HCT116 (cell line): ENCODE measurements around the gene TMTC2. TPM values are rescaled to one million over a fixed set of nuclear protein-coding genes. Genes with fewer than 3 reads are reported as not detected.

Experiments used
- ATAC-seq: fragments of 200-7000 bp; cut with Tn5 transposase; 2 replicates; pipeline ENCODE4 v1.9.1; 2020; ENCODE audit warnings: mild to moderate bottlenecking, moderate library complexity
- BruUV-seq: library from RNA; stranded (reverse); fragments of 400-500 nt; replicated peaks from 2 replicates; lab custom pipeline; 2021; lab: Mats Ljungman, UMichigan
- CTCF ChIA-PET: fragments of 300-600 bp; sonication (Branson Sonifier 250); formaldehyde crosslinking; loops from one replicate; lab custom pipeline; 2021; ENCODE audit warnings: antibody characterized with exemption; lab: Charles Lee
- POLR2A ChIA-PET: fragments of 300-600, 350-600 bp; sonication (Branson Sonifier 250); formaldehyde crosslinking; loops from one replicate; lab custom pipeline; 2021; ENCODE audit warnings: antibody characterized with exemption; lab: Charles Lee
- RAD21 ChIA-PET, 2 experiments: fragments of 300-600 bp; sonication (Branson Sonifier 250); formaldehyde crosslinking; loops; one replicate each; lab custom pipeline; 2023; ENCODE audit warnings: low total read pairs in 2 of 2; ENCODE audit not compliant: uncharacterized antibody in 2 of 2, unreplicated experiment in 2 of 2, low non-redundant PET in 1 of 2; lab: Charles Lee
- DNase-seq: peaks from one replicate; pipeline ENCODE4 v3.0.0-alpha.2; 2010; ENCODE audit warnings: low read depth, low spot score
- H2AFZ ChIP-seq: fragments of 200-600 bp; shearing (Covaris generic), sonication (generic); 2 replicates; pipeline ENCODE4 v1.6.1; 2017; ENCODE audit warnings: low read depth, mixed run types, mixed read lengths, antibody characterized with exemption, low read length; ENCODE audit not compliant: poor library complexity, severe bottlenecking
- H3K27ac ChIP-seq: 2 replicates; pipeline ENCODE4 v1.5.1; 2012; ENCODE audit warnings: low read depth, low read length
- H3K27me3 ChIP-seq: fragments of 200-600 bp; sonication (generic); 2 replicates; pipeline ENCODE4 v1.6.1; 2016; ENCODE audit warnings: mixed run types, low read length, mixed read lengths; ENCODE audit not compliant: insufficient read depth
- H3K36me3 ChIP-seq, 2 experiments: fragments of 200-500 bp in 1 of 2; fragments of 200-600 bp in 1 of 2; sonication (Bioruptor generic) in 1 of 2; sonication (generic) in 1 of 2; 2 replicates each; pipeline versions ENCODE4 v1.5.1 to v1.6.1; 2014 to 2016; ENCODE audit warnings: low read length in 2 of 2, inconsistent platforms in 1 of 2, mixed read lengths in 1 of 2, mixed run types in 1 of 2; ENCODE audit not compliant: insufficient read depth in 2 of 2, control insufficient read depth in 1 of 2
- H3K4me1 ChIP-seq, 2 experiments: fragments of 200-600 bp in 1 of 2; sonication (generic) in 1 of 2; 2 replicates each; pipeline versions ENCODE4 v1.5.1 to v1.6.1; 2012 to 2017; ENCODE audit warnings: low read length in 2 of 2, inconsistent platforms in 1 of 2, mild to moderate bottlenecking in 1 of 2, mixed read lengths in 1 of 2, mixed run types in 1 of 2, moderate library complexity in 1 of 2; ENCODE audit not compliant: insufficient read depth in 2 of 2, control insufficient read depth in 1 of 2
- H3K4me2 ChIP-seq: fragments of 200-600 bp; sonication (generic); 2 replicates; pipeline ENCODE4 v1.6.1; 2017; ENCODE audit warnings: mixed run types, low read length, mixed read lengths
- H3K4me3 ChIP-seq, 2 experiments: fragments of 200-600 bp in 1 of 2; sonication (generic) in 1 of 2; replicated peaks in 1 of 2; 2 replicates each; pipeline ENCODE4 v1.5.1; 2011 to 2016; ENCODE audit warnings: low read length in 2 of 2, control low read depth in 1 of 2, low read depth in 1 of 2, mild to moderate bottlenecking in 1 of 2, mixed read lengths in 1 of 2, mixed run types in 1 of 2
- H3K79me2 ChIP-seq: fragments of 200-600 bp; sonication (generic); 2 replicates; pipeline ENCODE4 v1.6.1; 2017; ENCODE audit warnings: mild to moderate bottlenecking, mixed run types, low read length, moderate library complexity, mixed read lengths; ENCODE audit not compliant: insufficient read depth
- H3K9ac ChIP-seq: fragments of 200-600 bp; sonication (generic); 2 replicates; pipeline ENCODE4 v1.6.1; 2016; ENCODE audit warnings: low read length, mixed read lengths
- H3K9me2 ChIP-seq: fragments of 200-600 bp; sonication (generic), shearing (Covaris generic); 2 replicates; pipeline ENCODE4 v1.6.1; 2017; ENCODE audit warnings: mixed run types, mild to moderate bottlenecking, moderate library complexity; ENCODE audit not compliant: insufficient read depth
- H3K9me3 ChIP-seq, 2 experiments: fragments of 200-500 bp in 1 of 2; fragments of 200-600 bp in 1 of 2; sonication (Bioruptor generic) in 1 of 2; sonication (generic) in 1 of 2; 2 replicates each; pipeline ENCODE4 v1.6.1; 2014 to 2017; ENCODE audit warnings: low read length in 2 of 2, mixed read lengths in 2 of 2, inconsistent platforms in 1 of 2, low read depth in 1 of 2, mild to moderate bottlenecking in 1 of 2, mixed run types in 1 of 2, moderate library complexity in 1 of 2; ENCODE audit not compliant: control insufficient read depth in 1 of 2, insufficient read depth in 1 of 2
- H4K20me1 ChIP-seq: fragments of 200-600 bp; sonication (generic), shearing (Covaris generic); 2 replicates; pipeline ENCODE4 v1.6.1; 2017; ENCODE audit warnings: mixed run types, mild to moderate bottlenecking, moderate library complexity; ENCODE audit not compliant: insufficient read depth
- CBX3 ChIP-seq: IDR thresholded peaks from 2 replicates; pipeline ENCODE4 v1.6.1; 2012; ENCODE audit warnings: low read depth
- CEBPB ChIP-seq: IDR thresholded peaks from 2 replicates; pipeline ENCODE4 v1.6.1; 2012; ENCODE audit warnings: low read depth
- EGR1 ChIP-seq: IDR thresholded peaks from 2 replicates; pipeline ENCODE4 v1.6.1; 2012; ENCODE audit warnings: low read depth
- ELF1 ChIP-seq: IDR thresholded peaks from 2 replicates; pipeline ENCODE4 v1.6.1; 2012; ENCODE audit warnings: low read depth, borderline replicate concordance
- EZH2phosphoT487 ChIP-seq: fragments of 200-600 bp; IDR thresholded peaks from 2 replicates; pipeline ENCODE4 v1.6.1; 2018; ENCODE audit warnings: antibody characterized with exemption, borderline replicate concordance
- SIN3A ChIP-seq: IDR thresholded peaks from 2 replicates; pipeline ENCODE4 v1.6.1; 2012; ENCODE audit warnings: low read depth
- SP1 ChIP-seq: IDR thresholded peaks from 2 replicates; pipeline ENCODE4 v1.6.1; 2012; ENCODE audit warnings: low read depth
- SRF ChIP-seq: IDR thresholded peaks from 2 replicates; pipeline ENCODE4 v1.6.1; 2012; ENCODE audit warnings: low read depth
- TCF7L2 ChIP-seq: IDR thresholded peaks from 2 replicates; pipeline ENCODE4 v1.7.0; 2011; ENCODE audit warnings: borderline replicate concordance, inconsistent platforms; ENCODE audit not compliant: insufficient read depth, insufficient read length; ENCODE audit errors: extremely low read depth
- ZFX ChIP-seq: fragments of 450-650 bp; IDR thresholded peaks from 2 replicates; pipeline ENCODE4 v1.6.1; 2017
- intact Hi-C: fragments of 100-400 bp; cut with micrococcal nuclease; formaldehyde crosslinking; loops from 2 replicates; pipeline ENCODE4 v1.10.0; 2022
- total RNA-seq: library from RNA; stranded (reverse); gene quantifications from one replicate; pipeline ENCODE4 v1.2.1, GENCODE V29; 2021; ENCODE audit not compliant: unreplicated experiment
- TF ChIP-seq, protein P1 (sequence below), 3 experiments: fragments of 200-600 bp in 1 of 3; sonication (generic) in 1 of 3; IDR thresholded peaks in 2 of 3; conservative IDR thresholded peaks in 1 of 3; 2 replicates each; pipeline ENCODE4 v1.5.1; 2012 to 2017; ENCODE audit warnings: low read depth in 2 of 3, low read length in 2 of 3, antibody characterized with exemption in 1 of 3, borderline replicate concordance in 1 of 3, control low read depth in 1 of 3, mild to moderate bottlenecking in 1 of 3, mixed read lengths in 1 of 3, mixed run types in 1 of 3, moderate library complexity in 1 of 3; ENCODE audit not compliant: insufficient read depth in 1 of 3
- TF ChIP-seq, protein P2 (sequence below): IDR thresholded peaks from 2 replicates; pipeline ENCODE4 v1.6.1; 2012
- TF ChIP-seq, protein P3 (sequence below): IDR thresholded peaks from 2 replicates; pipeline ENCODE4 v1.6.1; 2012; ENCODE audit warnings: low read depth
- TF ChIP-seq, protein P4 (sequence below): IDR thresholded peaks from 2 replicates; pipeline ENCODE4 v1.6.1; 2012

TMTC2 gene
- total RNA-seq, 1 experiment from 2014 or later: 11.5 TPM

DNA sequence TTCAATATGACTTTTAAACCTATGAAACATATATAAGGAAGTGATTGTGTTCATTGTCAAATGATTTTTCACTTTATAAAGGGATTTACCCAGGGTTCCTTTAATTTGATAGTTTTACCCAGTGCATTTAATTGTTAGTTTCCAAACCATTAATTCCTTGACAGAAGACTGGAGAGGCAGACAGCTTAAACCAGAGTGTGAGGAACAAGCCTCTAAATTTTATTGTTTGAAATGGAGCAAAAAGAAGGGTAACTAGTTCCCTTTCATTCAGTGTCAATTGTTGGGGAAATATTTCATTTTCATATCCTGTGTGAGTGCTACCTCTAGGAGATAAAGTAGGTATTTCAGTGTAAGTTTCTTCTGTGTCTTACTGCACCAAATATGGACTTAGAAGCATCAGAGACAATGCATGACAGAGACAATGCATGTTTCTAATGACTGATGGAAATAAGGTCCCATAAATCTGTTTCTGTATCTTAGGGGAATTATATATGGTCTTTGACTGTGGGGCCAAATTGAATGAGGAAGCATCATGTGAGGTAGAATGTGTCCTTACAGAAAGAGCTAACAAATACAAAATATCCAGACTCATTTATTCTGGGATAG, 120.5 kb downstream of the TMTC2 start:
- no peaks in the 10 kb centered on the region for H3K27me3 ChIP-seq
- RAD21 ChIA-PET: no interaction called here
- no peak for TF ChIP-seq ZFX
- TF ChIP-seq ELF1: no peak
- TF ChIP-seq EZH2phosphoT487: no peak
- TF ChIP-seq, protein P1, sequence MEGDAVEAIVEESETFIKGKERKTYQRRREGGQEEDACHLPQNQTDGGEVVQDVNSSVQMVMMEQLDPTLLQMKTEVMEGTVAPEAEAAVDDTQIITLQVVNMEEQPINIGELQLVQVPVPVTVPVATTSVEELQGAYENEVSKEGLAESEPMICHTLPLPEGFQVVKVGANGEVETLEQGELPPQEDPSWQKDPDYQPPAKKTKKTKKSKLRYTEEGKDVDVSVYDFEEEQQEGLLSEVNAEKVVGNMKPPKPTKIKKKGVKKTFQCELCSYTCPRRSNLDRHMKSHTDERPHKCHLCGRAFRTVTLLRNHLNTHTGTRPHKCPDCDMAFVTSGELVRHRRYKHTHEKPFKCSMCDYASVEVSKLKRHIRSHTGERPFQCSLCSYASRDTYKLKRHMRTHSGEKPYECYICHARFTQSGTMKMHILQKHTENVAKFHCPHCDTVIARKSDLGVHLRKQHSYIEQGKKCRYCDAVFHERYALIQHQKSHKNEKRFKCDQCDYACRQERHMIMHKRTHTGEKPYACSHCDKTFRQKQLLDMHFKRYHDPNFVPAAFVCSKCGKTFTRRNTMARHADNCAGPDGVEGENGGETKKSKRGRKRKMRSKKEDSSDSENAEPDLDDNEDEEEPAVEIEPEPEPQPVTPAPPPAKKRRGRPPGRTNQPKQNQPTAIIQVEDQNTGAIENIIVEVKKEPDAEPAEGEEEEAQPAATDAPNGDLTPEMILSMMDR (IDR thresholded peaks at IDR 0.05 in 2 of 3, conservative IDR thresholded peaks at IDR 0.05 in 1 of 3; ENCODE audit: borderline replicate concordance in 1 of 3, insufficient read depth in 1 of 3, low read depth in 2 of 3, low read length in 2 of 3): no peak
- no peak for TF ChIP-seq SP1
- TF ChIP-seq CBX3: no peak
- TF ChIP-seq, protein P2, sequence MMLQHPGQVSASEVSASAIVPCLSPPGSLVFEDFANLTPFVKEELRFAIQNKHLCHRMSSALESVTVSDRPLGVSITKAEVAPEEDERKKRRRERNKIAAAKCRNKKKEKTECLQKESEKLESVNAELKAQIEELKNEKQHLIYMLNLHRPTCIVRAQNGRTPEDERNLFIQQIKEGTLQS: no peak
- TF ChIP-seq CEBPB: no peak
- TF ChIP-seq, protein P3, sequence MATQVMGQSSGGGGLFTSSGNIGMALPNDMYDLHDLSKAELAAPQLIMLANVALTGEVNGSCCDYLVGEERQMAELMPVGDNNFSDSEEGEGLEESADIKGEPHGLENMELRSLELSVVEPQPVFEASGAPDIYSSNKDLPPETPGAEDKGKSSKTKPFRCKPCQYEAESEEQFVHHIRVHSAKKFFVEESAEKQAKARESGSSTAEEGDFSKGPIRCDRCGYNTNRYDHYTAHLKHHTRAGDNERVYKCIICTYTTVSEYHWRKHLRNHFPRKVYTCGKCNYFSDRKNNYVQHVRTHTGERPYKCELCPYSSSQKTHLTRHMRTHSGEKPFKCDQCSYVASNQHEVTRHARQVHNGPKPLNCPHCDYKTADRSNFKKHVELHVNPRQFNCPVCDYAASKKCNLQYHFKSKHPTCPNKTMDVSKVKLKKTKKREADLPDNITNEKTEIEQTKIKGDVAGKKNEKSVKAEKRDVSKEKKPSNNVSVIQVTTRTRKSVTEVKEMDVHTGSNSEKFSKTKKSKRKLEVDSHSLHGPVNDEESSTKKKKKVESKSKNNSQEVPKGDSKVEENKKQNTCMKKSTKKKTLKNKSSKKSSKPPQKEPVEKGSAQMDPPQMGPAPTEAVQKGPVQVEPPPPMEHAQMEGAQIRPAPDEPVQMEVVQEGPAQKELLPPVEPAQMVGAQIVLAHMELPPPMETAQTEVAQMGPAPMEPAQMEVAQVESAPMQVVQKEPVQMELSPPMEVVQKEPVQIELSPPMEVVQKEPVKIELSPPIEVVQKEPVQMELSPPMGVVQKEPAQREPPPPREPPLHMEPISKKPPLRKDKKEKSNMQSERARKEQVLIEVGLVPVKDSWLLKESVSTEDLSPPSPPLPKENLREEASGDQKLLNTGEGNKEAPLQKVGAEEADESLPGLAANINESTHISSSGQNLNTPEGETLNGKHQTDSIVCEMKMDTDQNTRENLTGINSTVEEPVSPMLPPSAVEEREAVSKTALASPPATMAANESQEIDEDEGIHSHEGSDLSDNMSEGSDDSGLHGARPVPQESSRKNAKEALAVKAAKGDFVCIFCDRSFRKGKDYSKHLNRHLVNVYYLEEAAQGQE: no peak
- no peak for TF ChIP-seq SRF
- TF ChIP-seq SIN3A: no peak
- TF ChIP-seq, protein P4, sequence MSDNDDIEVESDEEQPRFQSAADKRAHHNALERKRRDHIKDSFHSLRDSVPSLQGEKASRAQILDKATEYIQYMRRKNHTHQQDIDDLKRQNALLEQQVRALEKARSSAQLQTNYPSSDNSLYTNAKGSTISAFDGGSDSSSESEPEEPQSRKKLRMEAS: no peak
- TF ChIP-seq EGR1: no peak
- TF ChIP-seq TCF7L2: no peak
- no peaks in the 10 kb centered on the region for H3K9me3 ChIP-seq
- H3K4me2 ChIP-seq: no peak overlapping the region
- H2AFZ ChIP-seq: no peak overlapping the region
- no peak overlapping the region for H3K9ac ChIP-seq
- CTCF ChIA-PET: no interaction called here
- H3K27ac ChIP-seq: no peak overlapping the region
- no peaks in the 10 kb centered on the region for H3K9me2 ChIP-seq
- peaks cover 5% of the 10 kb centered on the region; the same call in 1 of the 2 replicates for H4K20me1 ChIP-seq
- POLR2A ChIA-PET: no interaction called here
- H3K4me3 ChIP-seq: no peak overlapping the region
- no peak for ATAC-seq
- no peaks in the 10 kb centered on the region for H3K36me3 ChIP-seq
- H3K4me1 ChIP-seq: no peaks in the 10 kb centered on the region
- intact Hi-C loops: no loop called here
- H3K79me2 ChIP-seq: no peaks in the 10 kb centered on the region
- DNase-seq: no peak
- no TSS peak for BruUV-seq
